ENCODE results near the gene ACAP3. TPM values are rescaled to one million over a fixed set of nuclear protein-coding genes. Genes with fewer than 3 reads are reported as not detected.

The ACAP3 gene
- total RNA-seq, 1 donor from 2014 or later: 30.6 TPM

DNA sequence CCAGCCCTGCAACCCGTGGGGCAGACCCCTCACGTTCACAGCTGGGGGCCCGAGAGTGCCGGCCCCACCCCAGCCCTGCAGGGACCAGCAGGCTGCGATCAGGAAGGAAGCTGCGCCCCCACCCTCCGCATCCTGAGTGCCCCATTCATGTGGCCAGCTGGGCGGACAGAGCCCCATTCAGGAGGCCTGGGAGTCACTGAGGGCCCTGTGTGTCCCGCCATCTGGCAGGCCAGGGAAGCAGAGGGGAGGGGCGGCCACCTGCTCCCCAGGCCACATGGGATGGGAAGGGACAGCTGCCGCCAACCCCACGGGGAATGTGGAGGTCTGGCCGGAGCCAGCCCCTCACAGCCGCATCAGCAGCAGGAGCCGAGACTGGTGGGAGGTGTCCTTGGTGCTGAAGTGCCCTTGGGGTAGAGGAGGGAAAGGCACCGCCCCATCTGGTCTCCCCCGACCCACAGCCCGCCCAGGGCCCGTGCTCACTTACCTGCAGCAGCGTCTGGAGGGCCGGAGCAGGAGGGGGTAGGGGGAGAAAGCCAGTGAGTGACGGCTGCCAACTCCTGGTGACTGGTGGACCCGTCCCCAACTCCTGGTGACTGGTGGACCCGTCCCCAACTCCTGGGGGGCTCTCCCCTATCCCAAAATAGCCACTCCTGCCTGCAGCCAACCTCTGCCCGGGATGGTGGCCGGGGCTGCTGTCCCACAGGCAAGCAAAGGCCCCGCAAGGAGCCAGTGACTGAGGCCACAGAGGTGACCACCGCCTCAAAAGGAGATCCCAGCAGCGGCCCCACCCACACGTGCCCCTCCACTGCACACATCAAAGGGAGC is 8.7 kb downstream of the ACAP3 start:
- DNase-seq: peak; percentile 62

DNA sequence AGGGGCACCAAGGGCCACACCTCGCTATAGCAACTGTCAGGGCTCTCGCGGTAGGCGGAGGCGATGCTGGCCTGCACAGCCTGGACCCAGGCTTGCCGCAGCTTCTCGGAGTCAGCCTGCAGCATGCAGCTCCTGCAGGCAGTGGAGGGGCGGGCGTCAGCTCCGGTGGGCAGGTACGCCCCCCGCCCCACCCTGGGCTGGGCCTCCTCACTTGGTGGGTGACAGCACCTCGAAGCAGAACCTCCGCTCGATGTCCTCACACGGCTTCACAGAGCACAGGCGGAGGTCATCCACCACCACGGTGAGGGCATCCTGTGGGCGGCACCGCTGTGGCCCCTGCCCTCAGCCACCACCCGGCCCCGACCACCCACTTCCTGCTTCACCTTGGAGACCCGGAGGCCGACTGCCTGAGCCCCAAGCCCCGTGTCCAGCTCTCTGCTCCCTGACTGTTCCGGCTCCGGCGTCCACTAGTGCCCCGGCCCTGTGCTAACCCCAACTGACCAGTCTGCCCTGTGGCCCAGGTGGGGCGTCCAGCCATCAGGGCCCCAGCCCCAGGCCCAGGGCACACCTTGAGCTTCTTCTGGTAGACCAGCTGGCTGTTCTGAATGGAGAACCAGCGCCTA is 9.8 kb downstream of the ACAP3 start:
- DNase-seq: no peak

GRCh38 chr1:1296070-1297061 is 11.4 kb downstream of the ACAP3 start:
- no peak for DNase-seq

- DNase-seq: no peak
These were observed 12.4 kb downstream of the ACAP3 start for GRCh38 chr1:1295154-1295923.

DNA sequence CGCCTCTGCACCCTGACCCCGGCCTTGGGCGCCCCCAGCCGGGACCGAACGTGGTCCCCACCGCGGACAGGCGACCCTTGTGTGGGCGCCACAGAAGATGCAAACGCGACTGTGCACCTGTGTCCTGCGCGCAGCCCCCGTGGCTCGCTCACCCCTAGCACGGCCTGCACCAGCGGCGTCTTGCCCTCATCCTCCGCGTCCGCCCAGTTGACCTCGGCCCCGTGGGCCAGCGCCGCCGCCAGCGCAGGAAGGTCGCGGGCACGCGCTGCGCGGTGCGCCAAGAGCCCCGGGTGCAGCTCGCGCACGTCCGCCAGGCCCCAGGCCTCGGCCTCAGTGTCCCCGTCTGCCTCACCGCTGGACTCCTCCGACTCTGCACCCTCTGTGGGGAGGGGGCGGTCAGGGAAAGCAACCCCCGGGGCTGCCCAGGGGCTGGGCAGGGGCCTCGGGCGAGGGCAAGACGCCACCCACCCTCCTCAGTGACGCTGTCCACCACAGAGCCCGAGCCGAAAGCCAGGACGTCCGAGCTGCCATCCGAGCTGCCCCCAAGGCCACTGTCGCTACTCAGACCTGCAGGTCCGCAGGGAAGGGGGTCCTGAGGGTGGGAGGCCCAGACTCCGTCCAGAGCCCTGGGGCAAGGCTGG is 13.4 kb downstream of the ACAP3 start:
- no peak for DNase-seq

- DNase-seq: no peak
These were observed 14.2 kb downstream of the ACAP3 start for GRCh38 chr1:1293263-1294249.

GRCh38 chr1:1292851-1293250 is 14.9 kb downstream of the ACAP3 start:
- no peak for DNase-seq

- DNase-seq: no peak
These were observed 15.3 kb downstream of the ACAP3 start for GRCh38 chr1:1292442-1292779.

GRCh38 chr1:1291548-1292441 is 15.9 kb downstream of the ACAP3 start:
- peak; percentile 83 for DNase-seq

DNA sequence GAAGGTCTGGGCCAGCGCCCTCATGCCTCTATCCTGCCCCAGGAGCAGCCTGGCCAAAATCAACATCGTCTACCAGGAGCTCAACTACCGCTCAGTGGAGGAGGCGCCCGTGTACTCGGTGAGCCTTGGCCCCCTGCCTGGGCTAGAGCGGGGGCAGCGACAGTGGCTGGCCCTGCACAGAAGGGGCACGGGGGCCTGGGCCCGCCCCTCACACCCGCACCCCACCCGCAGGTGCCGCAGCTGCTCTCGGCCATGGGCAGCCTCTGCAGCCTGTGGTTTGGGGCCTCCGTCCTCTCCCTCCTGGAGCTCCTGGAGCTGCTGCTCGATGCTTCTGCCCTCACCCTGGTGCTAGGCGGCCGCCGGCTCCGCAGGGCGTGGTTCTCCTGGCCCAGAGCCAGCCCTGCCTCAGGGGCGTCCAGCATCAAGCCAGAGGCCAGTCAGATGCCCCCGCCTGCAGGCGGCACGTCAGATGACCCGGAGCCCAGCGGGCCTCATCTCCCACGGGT is 16.7 kb downstream of the ACAP3 start:
- no peak for DNase-seq

DNA sequence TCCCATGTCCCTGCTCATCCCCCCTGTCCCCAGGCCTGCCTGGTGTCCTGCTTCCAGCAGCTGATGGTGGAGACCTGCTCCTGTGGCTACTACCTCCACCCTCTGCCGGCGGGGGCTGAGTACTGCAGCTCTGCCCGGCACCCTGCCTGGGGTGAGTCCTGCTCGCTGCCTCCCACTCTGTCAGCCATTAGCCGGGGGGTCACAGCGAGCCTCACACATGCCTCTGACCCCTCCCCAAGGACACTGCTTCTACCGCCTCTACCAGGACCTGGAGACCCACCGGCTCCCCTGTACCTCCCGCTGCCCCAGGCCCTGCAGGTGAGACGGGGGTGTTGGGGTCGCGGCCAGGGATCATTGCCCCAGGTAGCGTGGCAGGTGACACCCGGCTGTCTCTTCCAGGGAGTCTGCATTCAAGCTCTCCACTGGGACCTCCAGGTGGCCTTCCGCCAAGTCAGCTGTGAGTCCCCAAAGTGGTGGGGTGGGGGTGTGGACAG is 17.4 kb downstream of the ACAP3 start:
- DNase-seq: peak; percentile 82

DNA sequence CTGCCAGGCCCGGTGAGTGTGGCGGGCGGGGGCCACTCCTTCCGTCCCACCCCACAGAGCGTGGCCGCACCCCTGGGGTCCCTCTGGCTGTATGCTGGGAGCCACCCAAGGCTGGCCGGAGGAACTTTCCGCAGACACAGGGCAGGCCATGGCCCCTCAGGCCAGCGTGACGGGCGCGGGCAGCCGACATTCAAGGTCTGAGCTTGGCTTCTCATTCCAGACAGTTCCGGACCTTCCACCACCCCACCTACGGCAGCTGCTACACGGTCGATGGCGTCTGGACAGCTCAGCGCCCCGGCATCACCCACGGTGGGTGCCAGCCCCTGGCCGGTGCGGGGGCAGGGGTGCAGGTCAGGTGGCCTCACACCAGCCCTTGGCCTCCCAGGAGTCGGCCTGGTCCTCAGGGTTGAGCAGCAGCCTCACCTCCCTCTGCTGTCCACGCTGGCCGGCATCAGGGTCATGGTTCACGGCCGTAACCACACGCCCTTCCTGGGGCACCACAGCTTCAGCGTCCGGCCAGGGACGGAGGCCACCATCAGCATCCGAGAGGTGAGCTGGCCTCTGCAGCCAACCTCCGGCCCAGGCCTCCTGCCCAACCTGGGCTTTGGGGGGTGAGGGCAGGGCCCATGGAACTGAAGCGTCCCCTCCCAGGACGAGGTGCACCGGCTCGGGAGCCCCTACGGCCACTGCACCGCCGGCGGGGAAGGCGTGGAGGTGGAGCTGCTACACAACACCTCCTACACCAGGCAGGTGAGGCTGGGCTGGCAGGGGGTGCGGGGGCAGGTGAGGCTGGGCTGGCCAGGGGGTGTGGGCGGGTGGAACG is 20.2 kb downstream of the ACAP3 start:
- no peak for DNase-seq

DNA sequence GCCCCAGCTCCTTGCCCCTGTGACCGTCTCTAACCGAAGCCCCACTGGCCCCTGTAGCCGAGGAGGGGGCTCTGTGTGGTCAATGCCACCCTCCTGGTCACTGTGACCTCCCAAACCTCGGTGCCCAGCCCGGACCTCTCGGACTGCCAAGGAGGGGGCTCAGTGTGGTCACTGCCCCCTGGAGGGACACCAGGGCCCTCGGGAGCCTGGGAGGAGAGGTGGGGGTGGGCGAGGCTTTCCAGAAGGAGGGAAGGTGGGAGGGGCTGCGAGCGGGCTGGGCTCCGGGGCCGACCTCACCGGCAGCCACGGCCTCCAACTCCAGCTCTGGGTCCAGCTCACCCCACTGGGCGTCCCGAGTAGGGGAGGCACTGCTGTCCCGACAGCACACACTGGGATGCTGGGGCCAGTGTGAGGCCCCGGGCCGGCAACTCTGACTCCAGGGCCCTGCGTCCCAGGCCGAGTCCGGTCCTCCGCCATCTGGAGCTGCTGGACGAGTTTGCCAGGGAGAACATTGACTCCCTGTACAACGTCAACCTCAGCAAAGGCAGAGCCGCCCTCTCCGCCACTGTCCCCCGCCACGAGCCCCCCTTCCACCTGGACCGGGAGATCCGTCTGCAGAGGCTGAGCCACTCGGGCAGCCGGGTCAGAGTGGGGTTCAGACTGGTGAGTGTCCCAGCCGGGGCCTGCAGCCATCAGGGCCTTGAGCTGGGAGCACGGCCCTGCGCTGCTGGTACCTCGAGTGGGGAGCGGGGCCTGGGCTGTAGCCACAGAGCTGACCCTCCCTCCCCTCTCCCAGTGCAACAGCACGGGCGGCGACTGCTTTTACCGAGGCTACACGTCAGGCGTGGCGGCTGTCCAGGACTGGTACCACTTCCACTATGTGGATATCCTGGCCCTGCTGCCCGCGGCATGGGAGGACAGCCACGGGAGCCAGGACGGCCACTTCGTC is 21.1 kb downstream of the ACAP3 start:
- no peak for DNase-seq

DNA sequence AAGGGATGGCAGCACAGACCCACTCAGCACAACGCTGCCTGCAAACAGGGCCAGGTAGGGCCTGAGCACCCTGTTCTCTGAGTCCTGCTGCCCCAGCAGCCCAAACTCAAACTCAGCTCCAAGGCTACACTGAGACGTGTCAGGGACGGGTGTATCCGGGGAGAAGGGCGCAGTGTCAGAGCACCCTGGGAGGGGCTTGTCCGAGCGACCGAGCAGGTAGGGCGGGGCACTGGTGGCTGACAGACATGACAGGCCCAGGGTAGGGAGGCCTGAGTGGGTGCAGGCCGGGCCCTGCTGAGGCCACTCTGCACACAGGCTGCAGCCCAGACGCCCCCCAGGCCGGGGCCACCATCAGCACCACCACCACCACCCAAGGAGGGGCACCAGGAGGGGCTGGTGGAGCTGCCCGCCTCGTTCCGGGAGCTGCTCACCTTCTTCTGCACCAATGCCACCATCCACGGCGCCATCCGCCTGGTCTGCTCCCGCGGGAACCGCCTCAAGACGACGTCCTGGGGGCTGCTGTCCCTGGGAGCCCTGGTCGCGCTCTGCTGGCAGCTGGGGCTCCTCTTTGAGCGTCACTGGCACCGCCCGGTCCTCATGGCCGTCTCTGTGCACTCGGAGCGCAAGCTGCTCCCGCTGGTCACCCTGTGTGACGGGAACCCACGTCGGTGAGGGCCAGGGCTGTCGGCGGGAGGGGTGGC is 22.0 kb downstream of the ACAP3 start:
- no peak for DNase-seq

GRCh38 chr1:1285102-1285571 is 22.6 kb downstream of the ACAP3 start:
- DNase-seq: no peak
